K562 (cell line): ENCODE measurements around the gene CASTOR1. TPM values are rescaled to one million over a fixed set of nuclear protein-coding genes. Genes with fewer than 3 reads are reported as not detected.
A peak's percentile ranks its signal among the peaks of the same experiment; 100 is the strongest.

Source experiments
- ATAC-seq: fragments of 200-7000 bp; cut with Tn5 transposase; 3 replicates; pipeline ENCODE4 v1.9.1; 2020; ENCODE audit warnings: moderate library complexity
- BruUV-seq: library from RNA; stranded (reverse); fragments of 400-500 nt; replicated peaks from 2 replicates; lab custom pipeline; 2021; lab: Mats Ljungman, UMichigan
- CTCF ChIA-PET: fragments of 300-600 bp; formaldehyde crosslinking; extraction: SDS; loops from one replicate; lab custom pipeline; 2021; ENCODE audit warnings: low intra/inter-chr PET ratio; lab: Yijun Ruan, JAX
- POLR2A ChIA-PET: fragments of 300-600, 350-650 bp; sonication (Branson Sonifier 250); formaldehyde crosslinking; extraction: SDS; loops from one replicate; lab custom pipeline; 2021; ENCODE audit warnings: antibody characterized with exemption, inconsistent platforms; lab: Yijun Ruan, JAX
- DNase-seq, 4 experiments: peaks; one replicate each; pipeline versions ENCODE4 v3.0.0 to v3.0.0-alpha.2; 2011 to 2018; ENCODE audit warnings: low spot score in 3 of 4, mixed read lengths in 3 of 4; ENCODE audit errors: extremely low read depth in 1 of 4
- FAIRE-seq: peaks from 2 replicates; lab custom pipeline; 2011; peaks lifted over from hg19 to GRCh38; lab: Jason Lieb, UNC
- H2AFZ ChIP-seq: 2 replicates; pipeline ENCODE4 v1.6.0; 2011; ENCODE audit warnings: low read depth, low read length, control low read depth, inconsistent platforms
- H3K27ac ChIP-seq: fragments of 200-600 bp; 3 replicates; pipeline ENCODE4 v1.8.0; 2011; ENCODE audit warnings: low read depth, mild to moderate bottlenecking, control low read depth, inconsistent platforms, low read length, moderate library complexity, mixed read lengths; ENCODE audit errors: extremely low read depth
- H3K27me3 ChIP-seq, 2 experiments: fragments of 300-600 bp in 1 of 2; 2 replicates in 1 of 2; 3 replicates in 1 of 2; pipeline versions ENCODE4 v1.6.0 to v1.8.0; 2011; ENCODE audit warnings: inconsistent platforms in 2 of 2, low read length in 2 of 2, mild to moderate bottlenecking in 1 of 2, mixed read lengths in 1 of 2, moderate library complexity in 1 of 2; ENCODE audit not compliant: control insufficient read depth in 2 of 2, insufficient read depth in 2 of 2
- H3K36me3 ChIP-seq: fragments of 300-600 bp; 3 replicates; pipeline ENCODE4 v1.8.0; 2011; ENCODE audit warnings: mild to moderate bottlenecking, low read length, inconsistent platforms; ENCODE audit not compliant: control insufficient read depth, insufficient read depth
- H3K4me1 ChIP-seq, 2 experiments: fragments of 200-600 bp in 1 of 2; replicated peaks in 1 of 2; 2 replicates in 1 of 2; 3 replicates in 1 of 2; pipeline versions ENCODE4 v1.5.1 to v1.8.0; 2011; ENCODE audit warnings: inconsistent platforms in 2 of 2, low read length in 2 of 2, mild to moderate bottlenecking in 1 of 2, mixed read lengths in 1 of 2, moderate library complexity in 1 of 2; ENCODE audit not compliant: control insufficient read depth in 2 of 2, insufficient read depth in 2 of 2
- H3K4me2 ChIP-seq: 2 replicates; pipeline ENCODE4 v1.6.1; 2011; ENCODE audit warnings: low read length, control low read depth, inconsistent platforms, mixed read lengths; ENCODE audit not compliant: insufficient read depth
- H3K4me3 ChIP-seq: fragments of 200-600 bp; sonication (generic), shearing (Covaris generic); 2 replicates; pipeline ENCODE4 v1.5.1; 2016; ENCODE audit warnings: control low read depth, inconsistent platforms
- H3K79me2 ChIP-seq: fragments of 200-600 bp; 3 replicates; pipeline ENCODE4 v1.8.0; 2011; ENCODE audit warnings: low read length, inconsistent platforms; ENCODE audit not compliant: control insufficient read depth, insufficient read depth
- H3K9ac ChIP-seq, 2 experiments: 2 replicates each; pipeline versions ENCODE4 v1.6.0 to v1.6.1; 2011; ENCODE audit warnings: low read depth in 2 of 2, low read length in 2 of 2, control low read depth in 1 of 2, inconsistent platforms in 1 of 2, mild to moderate bottlenecking in 1 of 2, mixed read lengths in 1 of 2; ENCODE audit not compliant: insufficient read depth in 1 of 2
- H3K9me1 ChIP-seq: one replicate; pipeline ENCODE4 v1.6.0; 2011; ENCODE audit warnings: inconsistent platforms, mild to moderate bottlenecking, low read length, moderate library complexity; ENCODE audit not compliant: control insufficient read depth, insufficient read depth
- H3K9me3 ChIP-seq: replicated peaks from 2 replicates; pipeline ENCODE4 v1.5.1; 2011; ENCODE audit warnings: low read depth, low read length, inconsistent platforms; ENCODE audit not compliant: control insufficient read depth, insufficient read depth
- H4K20me1 ChIP-seq: replicated peaks from 2 replicates; pipeline ENCODE4 v1.6.1; 2011; ENCODE audit warnings: low read length, inconsistent platforms, mixed read lengths; ENCODE audit not compliant: control insufficient read depth, insufficient read depth
- MCM5 ChIP-seq: fragments of 450-650 bp; IDR thresholded peaks from 2 replicates; pipeline ENCODE4 v1.6.1; 2016; ENCODE audit warnings: low read depth
- NEUROD1 ChIP-seq: fragments of 150-350 bp; IDR thresholded peaks from 2 replicates; pipeline ENCODE4 v1.6.1; 2014; ENCODE audit warnings: borderline replicate concordance, low read length, low read depth; ENCODE audit not compliant: partially characterized antibody
- NFXL1 ChIP-seq: fragments of 450-650 bp; formaldehyde crosslinking; IDR thresholded peaks from 2 replicates; pipeline ENCODE4 v1.4.0; 2021; ENCODE audit warnings: mild to moderate bottlenecking
- ZBTB17 ChIP-seq: fragments of 450-650 bp; formaldehyde crosslinking; IDR thresholded peaks from 2 replicates; pipeline ENCODE4 v1.4.0; 2020; ENCODE audit warnings: mild to moderate bottlenecking
- WGBS: fragments of 100-300 bp; shearing (Covaris generic); methylation state at CpG from one replicate; pipeline ENCODE4 v1.1.6; 2016; ENCODE audit warnings: low coverage, mixed read lengths; ENCODE audit not compliant: insufficient coverage; ENCODE audit errors: missing lambda C conversion rate; 5-methylcytosine and 5-hydroxymethylcytosine counted together
- in situ Hi-C: fragments of 300-500 bp; cut with MboI; formaldehyde crosslinking; loops from 4 replicates; pipeline ENCODE4 v1.15.0; 2018; ENCODE audit warnings: inconsistent platforms, mixed read lengths
- intact Hi-C: fragments of 100-400 bp; cut with micrococcal nuclease; formaldehyde crosslinking; loops from 2 replicates; pipeline ENCODE4 v1.14.2; 2022
- polyA plus RNA-seq, 8 experiments: library from polyadenylated mRNA; depleted of rRNA in 4 of 8; stranded (reverse) in 5 of 8; unstranded in 3 of 8; fragments of >200 nt; fragmentation: Nextera tagmentation in 2 of 8; fragmentation: Illumina TruSeq in 1 of 8; extraction: Ambion mirVana in 2 of 8; extraction: Trizol in 1 of 8; gene quantifications; 2 replicates each; pipeline versions ENCODE4 v1.2.1 to v1.2.3, GENCODE V29; 2011 to 2014; ENCODE audit warnings: inconsistent platforms in 1 of 8, missing spikeins in 1 of 8
- total RNA-seq, 7 experiments: library from RNA; depleted of rRNA in 6 of 7; stranded (reverse); fragments of >200 nt in 6 of 7; fragmentation: Illumina TruSeq in 2 of 7; extraction: Trizol in 2 of 7; gene quantifications; 2 replicates each; pipeline versions ENCODE4 v1.2.1 to v1.2.3, GENCODE V29; 2011 to 2021; ENCODE audit warnings: low replicate concordance in 1 of 7
- TF ChIP-seq, protein P1 (sequence below): fragments of 250-450 bp; sonication (Bioruptor Pico); IDR thresholded peaks from 2 replicates; pipeline ENCODE4 v1.5.0; 2021; ENCODE audit warnings: mild to moderate bottlenecking, moderate library complexity
- TF ChIP-seq, protein P2 (sequence below): sonication (generic); formaldehyde crosslinking; IDR thresholded peaks from 2 replicates; pipeline ENCODE4 v1.8.1; 2022; ENCODE audit warnings: missing genetic modification reagents

Gene CASTOR1
- total and polyA plus RNA-seq, 9 of the 15 experiments (the other 6 are each of a cell fraction or from before 2014, with no cell fraction given): 0.35 to 2.6 (median 1.1) TPM

DNA sequence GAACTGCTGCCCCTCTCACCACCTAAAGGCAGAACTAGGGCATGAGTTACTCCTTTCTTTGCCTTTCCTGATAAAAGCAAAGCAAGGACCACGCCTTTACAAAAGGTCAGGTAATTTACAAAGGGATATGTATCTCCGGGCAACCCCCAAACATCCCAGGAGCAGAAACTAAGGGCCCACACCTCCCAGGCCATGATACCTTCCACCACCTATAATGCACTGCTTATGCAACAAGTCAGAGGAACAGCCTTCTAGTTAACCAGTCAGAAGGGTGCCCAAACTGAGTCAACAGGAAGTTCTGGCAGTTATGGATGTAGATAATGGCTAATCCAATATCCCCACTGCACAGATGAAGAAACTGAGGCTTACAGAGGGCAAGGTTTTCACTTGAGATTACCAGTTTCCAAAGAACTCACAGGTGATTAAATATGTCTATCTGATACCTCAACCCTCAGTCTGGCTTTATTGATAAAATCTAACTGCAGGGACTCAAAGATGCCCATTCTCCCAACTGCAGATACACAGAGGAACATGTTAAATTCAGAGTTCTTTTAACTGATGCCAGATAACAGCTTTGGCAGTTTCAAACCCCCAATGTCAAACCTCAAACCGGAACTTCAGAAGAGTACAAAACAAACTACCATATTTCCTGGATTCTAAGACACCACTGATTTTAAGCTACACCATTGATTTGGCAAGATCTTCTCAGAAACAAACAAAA is 16.8 kb upstream of the CASTOR1 start:
- no peak overlapping the region for H3K4me3 ChIP-seq
- ChIA-PET CTCF (no interaction called here), POLR2A (interaction anchor here (0.8 to 1.9 kb wide), 3 partner anchors 15 to 281 kb away, joined by 3 to 6 read pairs (median 3); no protein-coding TSS in a partner anchor)
- in situ Hi-C loops: no loop called here
- FAIRE-seq: peak; percentile 26
- intact Hi-C loops: no loop called here
- peak overlapping the region; percentile 39 for H3K4me2 ChIP-seq
- peak overlapping the region; percentile 37 to 59; a peak in 3 of 4 replicates for H3K9ac ChIP-seq
- H3K27ac ChIP-seq: peak overlapping the region; percentile 64; the same call in 2 of the 3 replicates
- H3K79me2 ChIP-seq: peaks cover 10% of the 10 kb centered on the region
- H4K20me1 ChIP-seq: no peaks in the 10 kb centered on the region; the same call in 1 of the 2 replicates
- WGBS: 3% methylated on average over 3 of the region's 3 CpGs
- no TSS peak for BruUV-seq
- peaks cover 5 to 39% of the 10 kb centered on the region in 2 experiments; a peak in 4 of 5 replicates for H3K4me1 ChIP-seq
- peak in 1 of 4 experiments; percentile 47 for DNase-seq
- peaks cover 10% of the 10 kb centered on the region; the same call in 1 of the 3 replicates for H3K36me3 ChIP-seq
- ATAC-seq: peak; percentile 24
- no peaks in the 10 kb centered on the region for H3K9me1 ChIP-seq
- H3K27me3 ChIP-seq: no peaks in the 10 kb centered on the region
- no peaks in the 10 kb centered on the region for H3K9me3 ChIP-seq
- 0 out of 2 replicates have a peak overlapping the region, but pooled peaks have one; percentile 23 for H2AFZ ChIP-seq
- no peak for TF ChIP-seq MCM5
- TF ChIP-seq, protein P1, sequence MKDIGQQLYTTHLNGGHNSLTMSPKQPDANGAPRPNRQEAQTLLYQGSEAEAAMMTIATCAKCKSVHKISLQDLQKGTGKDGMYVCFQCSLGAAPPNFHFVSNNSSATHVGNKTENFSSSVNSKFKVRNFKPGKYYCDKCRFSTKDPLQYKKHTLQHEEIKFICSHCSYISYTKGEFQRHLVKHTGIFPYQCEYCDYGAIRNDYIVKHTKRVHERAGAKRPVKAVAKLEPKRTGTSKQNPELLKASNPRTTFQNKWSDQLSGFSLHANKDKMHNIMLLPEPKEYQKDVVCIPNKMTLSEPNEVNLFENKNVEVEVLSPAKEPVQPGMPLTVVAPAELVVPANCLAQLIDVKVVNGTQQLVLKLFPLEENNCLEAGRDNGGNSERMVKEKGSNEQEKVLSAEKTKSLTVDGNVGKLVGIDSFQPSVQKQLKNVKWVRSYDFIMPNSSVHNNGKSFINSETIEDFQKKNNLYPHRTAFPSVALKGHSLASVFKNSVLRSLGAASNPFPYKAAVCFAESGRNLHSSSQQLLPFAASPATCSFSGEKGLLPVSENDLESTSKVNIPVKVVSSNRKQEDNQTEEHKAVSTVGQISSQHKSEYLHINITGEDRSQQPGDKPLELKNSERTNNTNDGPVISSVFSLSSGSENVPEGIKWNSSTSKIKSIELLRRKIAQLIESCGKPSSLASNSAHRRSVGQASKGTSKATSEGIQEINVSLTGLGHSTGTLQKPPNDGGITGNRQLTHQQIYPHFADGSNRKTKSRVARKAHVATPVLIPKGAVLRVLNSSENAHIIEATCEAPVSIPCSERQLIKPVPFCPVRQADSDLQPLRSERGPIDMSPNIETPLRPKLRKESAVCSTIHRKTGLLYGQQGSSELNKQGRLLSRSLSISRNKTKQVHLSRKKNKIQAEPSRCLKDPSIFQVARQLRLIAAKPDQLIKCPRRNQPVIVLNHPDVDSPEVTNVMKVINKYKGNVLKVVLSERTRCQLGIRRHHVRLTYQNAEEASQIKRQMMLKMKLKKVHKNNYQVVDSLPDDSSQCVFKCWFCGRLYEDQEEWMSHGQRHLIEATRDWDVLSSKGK: no peak
- no peak for TF ChIP-seq NEUROD1
- TF ChIP-seq NFXL1 (CRISPR knock-in tag): no peak
- TF ChIP-seq, protein P2, sequence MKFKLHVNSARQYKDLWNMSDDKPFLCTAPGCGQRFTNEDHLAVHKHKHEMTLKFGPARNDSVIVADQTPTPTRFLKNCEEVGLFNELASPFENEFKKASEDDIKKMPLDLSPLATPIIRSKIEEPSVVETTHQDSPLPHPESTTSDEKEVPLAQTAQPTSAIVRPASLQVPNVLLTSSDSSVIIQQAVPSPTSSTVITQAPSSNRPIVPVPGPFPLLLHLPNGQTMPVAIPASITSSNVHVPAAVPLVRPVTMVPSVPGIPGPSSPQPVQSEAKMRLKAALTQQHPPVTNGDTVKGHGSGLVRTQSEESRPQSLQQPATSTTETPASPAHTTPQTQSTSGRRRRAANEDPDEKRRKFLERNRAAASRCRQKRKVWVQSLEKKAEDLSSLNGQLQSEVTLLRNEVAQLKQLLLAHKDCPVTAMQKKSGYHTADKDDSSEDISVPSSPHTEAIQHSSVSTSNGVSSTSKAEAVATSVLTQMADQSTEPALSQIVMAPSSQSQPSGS: no peak
- TF ChIP-seq ZBTB17 (CRISPR knock-in tag): no peak
